ENCODE measurements around the gene EPN1. TPM values are rescaled to one million over a fixed set of nuclear protein-coding genes. Genes with fewer than 3 reads are reported as not detected.

EPN1 gene
- total and polyA plus RNA-seq, 2 of the 8 experiments (the other 6 are each of a cell fraction or from before 2014, with no cell fraction given), result 49.6 to 200 TPM

DNA sequence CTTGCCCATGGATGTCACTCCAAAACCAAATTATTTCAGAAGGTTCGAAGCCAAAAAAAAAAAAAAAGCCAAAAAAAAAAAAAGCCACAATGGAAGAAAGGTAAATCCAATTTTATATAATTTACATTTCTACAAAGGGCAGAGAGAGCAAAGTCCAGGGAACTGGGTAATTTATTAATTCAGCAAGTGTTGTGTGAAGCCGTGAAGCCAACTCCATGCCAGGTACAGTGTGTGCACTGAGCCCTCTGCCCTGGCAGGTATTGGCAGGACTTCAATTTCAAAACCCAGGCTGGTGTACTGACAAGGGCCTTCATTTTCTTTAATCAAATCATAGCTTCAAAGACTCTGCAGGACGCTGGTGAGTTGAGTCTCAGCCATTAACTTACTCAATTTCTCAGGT, 78.4 kb downstream of the EPN1 start:
- TF ChIP-seq JUND (IDR thresholded peaks at IDR 0.05; ENCODE audit: low read length) (no peak), SIRT6 (IDR thresholded peaks at IDR 0.05; ENCODE audit: low read length) (no peak), CEBPB (IDR thresholded peaks at IDR 0.05; ENCODE audit: low read depth, low read length) (no peak), RAD21 (IDR thresholded peaks at IDR 0.05 in 1 of 2, conservative IDR thresholded peaks at IDR 0.05 in 1 of 2; ENCODE audit: low read depth in 2 of 2, low read length in 2 of 2) (no peak), POLR2A (IDR thresholded peaks at IDR 0.05; ENCODE audit: control extremely low read depth in 1 of 2, low read depth in 2 of 2, low read length in 2 of 2) (no peak), NRF1 (IDR thresholded peaks at IDR 0.05; ENCODE audit: low read depth, low read length) (no peak), EGR1 (IDR thresholded peaks at IDR 0.05; ENCODE audit: borderline replicate concordance, low read depth, low read length) (no peak), PHF8 (conservative IDR thresholded peaks at IDR 0.05; ENCODE audit: low read depth, low read length) (no peak)
- no peak overlapping the region for H3K27ac ChIP-seq (ENCODE audit: low read depth, low read length)
- DNase-seq (ENCODE audit: low read depth in 1 of 2, low spot score in 2 of 2) (no peak), FAIRE-seq (no peak)
- no peaks in the 10 kb centered on the region for H3K36me3 ChIP-seq (ENCODE audit: control insufficient read depth in 2 of 4, insufficient read depth in 4 of 4, low read length in 3 of 4)
- CTCF ChIA-PET (ENCODE audit: partially characterized antibody), result interaction anchor here (0.7 kb wide), 1 partner anchor 507 kb away, joined by 3 read pairs; no protein-coding TSS in a partner anchor
- H3K27me3 ChIP-seq (replicated peaks in 1 of 4; ENCODE audit: control insufficient read depth in 3 of 4, extremely low read depth in 1 of 4, insufficient read depth in 3 of 4, low read length in 3 of 4), result no peaks in the 10 kb centered on the region
- no peaks in the 10 kb centered on the region for H3K79me2 ChIP-seq (ENCODE audit: control insufficient read depth in 1 of 2, insufficient read depth in 2 of 2, low read length in 2 of 2)
- H3K18ac ChIP-seq (ENCODE audit: extremely low read depth, low read length), result no peak overlapping the region
- H2BK15ac ChIP-seq (ENCODE audit: low read length), result no peak overlapping the region
- no peak overlapping the region for H3K56ac ChIP-seq (replicated peaks; ENCODE audit: insufficient read length, low read depth, low read length)
- H3K23me2 ChIP-seq (ENCODE audit: low read depth, low read length), result no peaks in the 10 kb centered on the region
- no peak overlapping the region for H2AK5ac ChIP-seq (ENCODE audit: low read depth, low read length)
- no peak overlapping the region for H4K8ac ChIP-seq (ENCODE audit: extremely low read depth, insufficient read depth, low read length)
- peaks cover 50 to 65% of the 10 kb centered on the region in 2 experiments for H3K9me3 ChIP-seq (ENCODE audit: insufficient read depth in 2 of 2, low read depth in 1 of 2, low read length in 1 of 2)
- no peak overlapping the region for H3K4me3 ChIP-seq (ENCODE audit: extremely low read depth in 1 of 4, insufficient read depth in 2 of 4, low read depth in 3 of 4, low read length in 4 of 4)
- H2BK20ac ChIP-seq (ENCODE audit: low read length), result no peak overlapping the region
- H3K4me2 ChIP-seq (ENCODE audit: insufficient read depth in 1 of 2, low read depth in 2 of 2, low read length in 2 of 2), result no peak overlapping the region
- H3K79me1 ChIP-seq (ENCODE audit: low read depth, low read length), result no peaks in the 10 kb centered on the region
- H3K4ac ChIP-seq (replicated peaks; ENCODE audit: insufficient read length, low read depth, low read length), result no peak overlapping the region
- H2BK12ac ChIP-seq (ENCODE audit: low read depth, low read length), result no peak overlapping the region
- no peak overlapping the region for H3K9ac ChIP-seq (replicated peaks in 1 of 4; ENCODE audit: extremely low read depth in 1 of 4, low read depth in 3 of 4, low read length in 3 of 4)
- H2BK120ac ChIP-seq (replicated peaks; ENCODE audit: low read depth, low read length), result no peak overlapping the region
- H3K23ac ChIP-seq (ENCODE audit: insufficient read length), result no peak overlapping the region
- 57% methylated on average over 2 of the region's 3 CpGs; no CpG with 5 or more reads in 1 of the 2 experiments for WGBS, 2 experiments (ENCODE audit: extremely low coverage in 1 of 2, insufficient coverage in 1 of 2, insufficient read length in 1 of 2, insufficient replicate concordance in 2 of 2, low coverage in 1 of 2, low lambda C conversion rate in 2 of 2, missing lambda C conversion rate in 1 of 2)
- no peak overlapping the region for H3K14ac ChIP-seq (ENCODE audit: insufficient read length)
- H4K20me1 ChIP-seq (replicated peaks in 1 of 2; ENCODE audit: control insufficient read depth in 1 of 2, insufficient read depth in 2 of 2, low read length in 2 of 2), result no peaks in the 10 kb centered on the region
- no peak overlapping the region for H4K5ac ChIP-seq (ENCODE audit: insufficient read length, low read depth, low read length)
- POLR2A ChIA-PET (ENCODE audit: partially characterized antibody), result no interaction called here
- no peak overlapping the region for H2BK5ac ChIP-seq (ENCODE audit: low read depth, low read length)
- H3K4me1 ChIP-seq (replicated peaks in 1 of 4; ENCODE audit: control insufficient read depth in 3 of 4, insufficient read depth in 4 of 4, low read length in 3 of 4), result no peaks in the 10 kb centered on the region
- no peak overlapping the region for H2AFZ ChIP-seq (ENCODE audit: low read length)
- H4K91ac ChIP-seq (replicated peaks; ENCODE audit: insufficient read length, low read length), result no peak overlapping the region

Measured in H1 (cell line).